GM12875 (cell line): ENCODE measurements around the gene RASGRP4.
A peak's percentile ranks its signal among the peaks of the same experiment; 100 is the strongest.
"Not testable (repeated sequence)": the region's sequence is repeated elsewhere in the genome, so short reads cannot be mapped to it uniquely, and the experiment has no call there.

Experiments used
- H3K4me3 ChIP-seq: one replicate; pipeline ENCODE4 v1.5.1; 2011; ENCODE audit warnings: low read depth, low read length, control low read depth
- TF ChIP-seq, protein P1 (sequence below): IDR thresholded peaks from 2 replicates; pipeline ENCODE4 v1.5.1; 2011; ENCODE audit warnings: low read depth, mild to moderate bottlenecking, control low read depth, inconsistent platforms, low read length, moderate library complexity, borderline replicate concordance; ENCODE audit not compliant: insufficient read depth

The RASGRP4 gene

GRCh38 chr19:38434549-38435051 lies 8.6 kb upstream of the RASGRP4 start:
- H3K4me3 ChIP-seq = no peak overlapping the region

GRCh38 chr19:38433268-38433733 lies 7.3 kb upstream of the RASGRP4 start, which contains the start of gene RYR1:
RYR1 (plus strand) TSS chr19:38433691; CDS start chr19:38433830, 139 bp downstream.
- no peak within 1 kb of the TSS for H3K4me3 ChIP-seq
- TF ChIP-seq, protein P1, sequence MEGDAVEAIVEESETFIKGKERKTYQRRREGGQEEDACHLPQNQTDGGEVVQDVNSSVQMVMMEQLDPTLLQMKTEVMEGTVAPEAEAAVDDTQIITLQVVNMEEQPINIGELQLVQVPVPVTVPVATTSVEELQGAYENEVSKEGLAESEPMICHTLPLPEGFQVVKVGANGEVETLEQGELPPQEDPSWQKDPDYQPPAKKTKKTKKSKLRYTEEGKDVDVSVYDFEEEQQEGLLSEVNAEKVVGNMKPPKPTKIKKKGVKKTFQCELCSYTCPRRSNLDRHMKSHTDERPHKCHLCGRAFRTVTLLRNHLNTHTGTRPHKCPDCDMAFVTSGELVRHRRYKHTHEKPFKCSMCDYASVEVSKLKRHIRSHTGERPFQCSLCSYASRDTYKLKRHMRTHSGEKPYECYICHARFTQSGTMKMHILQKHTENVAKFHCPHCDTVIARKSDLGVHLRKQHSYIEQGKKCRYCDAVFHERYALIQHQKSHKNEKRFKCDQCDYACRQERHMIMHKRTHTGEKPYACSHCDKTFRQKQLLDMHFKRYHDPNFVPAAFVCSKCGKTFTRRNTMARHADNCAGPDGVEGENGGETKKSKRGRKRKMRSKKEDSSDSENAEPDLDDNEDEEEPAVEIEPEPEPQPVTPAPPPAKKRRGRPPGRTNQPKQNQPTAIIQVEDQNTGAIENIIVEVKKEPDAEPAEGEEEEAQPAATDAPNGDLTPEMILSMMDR = no peak

More at GRCh38 chr19:38434549-38435051, 8.6 kb upstream of the RASGRP4 start:
- TF ChIP-seq, protein P1 = no peak

DNA sequence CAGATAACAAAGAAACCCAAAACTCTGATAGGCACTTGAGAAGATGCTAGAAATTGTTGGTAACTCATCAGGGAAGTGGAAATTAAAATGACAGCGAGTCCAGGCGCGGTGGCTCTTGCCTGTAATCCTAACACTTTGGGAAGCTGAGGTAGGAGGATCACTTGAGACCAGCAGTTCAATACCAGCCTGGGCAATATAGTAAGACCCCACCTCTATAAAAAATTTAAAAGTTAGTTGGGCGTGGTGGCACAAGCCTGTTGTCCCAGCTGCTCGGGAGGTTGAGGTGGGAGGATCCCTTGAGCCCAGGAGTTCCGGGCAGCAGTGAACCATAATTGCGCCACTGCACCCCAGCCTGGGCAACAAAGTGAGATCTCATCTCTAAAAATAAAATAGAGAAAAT lies 4.9 kb upstream of the RASGRP4 start:
- no peak overlapping the region for H3K4me3 ChIP-seq
- TF ChIP-seq, protein P1 = no peak

DNA sequence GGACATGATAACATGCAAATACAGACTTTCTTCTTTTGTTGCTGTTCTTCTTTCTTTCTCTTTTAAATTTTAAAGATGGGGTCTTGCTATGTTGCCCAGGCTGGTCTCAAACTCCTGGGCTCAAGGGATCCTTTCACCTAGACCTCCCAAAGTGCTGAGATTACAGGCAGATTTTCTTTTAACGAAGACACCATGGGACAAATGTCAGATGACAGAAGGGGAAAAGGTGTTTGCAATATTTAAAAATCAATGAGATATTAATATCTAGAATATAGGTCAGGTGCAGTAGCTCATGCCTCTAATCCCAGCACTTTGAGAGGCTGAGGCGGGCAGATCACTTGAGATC lies 3.8 kb upstream of the RASGRP4 start:
- TF ChIP-seq, protein P1 = no peak
- H3K4me3 ChIP-seq = no peak overlapping the region

- no peak overlapping the region for H3K4me3 ChIP-seq
- TF ChIP-seq, protein P1 = no peak
Observed at GRCh38 chr19:38429055-38429810, 3.2 kb upstream of the RASGRP4 start.

- not testable (repeated sequence) for H3K4me3 ChIP-seq
Observed at GRCh38 chr19:38427035-38427677, 1.1 kb upstream of the RASGRP4 start.

- peak overlapping the region; percentile 27 for H3K4me3 ChIP-seq
- TF ChIP-seq, protein P1 = no peak
Observed at GRCh38 chr19:38425222-38425809, 703 bp downstream of the RASGRP4 start.
